C4-2B (cell line): ENCODE measurements around the gene PLD6.

ENCODE experiments used
- CTCF ChIP-seq: fragments of 450-650 bp; conservative IDR thresholded peaks from 2 replicates; pipeline ENCODE4 v1.5.1; 2017; ENCODE audit warnings: mild to moderate bottlenecking
- ZFX ChIP-seq: fragments of 450-650 bp; IDR thresholded peaks from 2 replicates; pipeline ENCODE4 v1.6.1; 2017

- TF ChIP-seq CTCF (no peak), ZFX (no peak)
These were observed 15.9 kb downstream of the PLD6 start for GRCh38 chr17:17190188-17190587.
